ENCODE results near the gene RNU2-63P. TPM values are rescaled to one million over a fixed set of nuclear protein-coding genes. Genes with fewer than 3 reads are reported as not detected.
"Not testable (repeated sequence)": the region's sequence is repeated elsewhere in the genome, so short reads cannot be mapped to it uniquely, and the experiment has no call there.

The RNU2-63P gene
- polyA plus RNA-seq, 4 donors: 0.81 TPM; not detected in 3

DNA sequence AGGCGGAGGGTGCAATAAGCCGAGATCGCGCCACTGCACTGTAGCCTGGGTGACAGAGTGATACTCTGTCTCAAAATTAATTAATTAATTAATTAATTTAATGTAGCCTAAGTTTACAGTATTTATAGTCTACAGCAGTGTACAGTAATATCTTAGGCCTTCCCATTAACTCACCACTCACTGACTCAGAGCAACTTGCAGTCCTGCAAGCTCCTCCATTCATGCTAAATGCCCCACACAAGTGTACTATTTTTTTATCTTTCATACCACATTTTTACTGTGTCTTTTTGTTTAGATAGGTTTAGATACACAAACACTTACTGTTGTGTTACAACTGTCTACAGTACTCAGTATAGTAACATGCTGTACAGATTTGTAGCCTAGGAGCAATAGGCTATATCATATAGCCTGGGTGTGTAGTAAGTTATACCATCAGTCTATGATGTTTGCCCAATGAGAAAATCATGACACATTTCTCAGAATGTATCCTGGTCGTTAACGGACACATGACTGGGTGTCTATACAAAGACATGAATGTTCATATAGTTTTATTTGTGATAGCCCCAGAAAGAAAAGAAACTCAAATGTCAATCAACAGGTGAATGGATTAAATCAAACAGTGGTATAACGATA lies 15.8 kb upstream of the RNU2-63P start:
- DNase-seq (ENCODE audit: low read depth in 4 of 4, low spot score in 3 of 4): no peak

DNA sequence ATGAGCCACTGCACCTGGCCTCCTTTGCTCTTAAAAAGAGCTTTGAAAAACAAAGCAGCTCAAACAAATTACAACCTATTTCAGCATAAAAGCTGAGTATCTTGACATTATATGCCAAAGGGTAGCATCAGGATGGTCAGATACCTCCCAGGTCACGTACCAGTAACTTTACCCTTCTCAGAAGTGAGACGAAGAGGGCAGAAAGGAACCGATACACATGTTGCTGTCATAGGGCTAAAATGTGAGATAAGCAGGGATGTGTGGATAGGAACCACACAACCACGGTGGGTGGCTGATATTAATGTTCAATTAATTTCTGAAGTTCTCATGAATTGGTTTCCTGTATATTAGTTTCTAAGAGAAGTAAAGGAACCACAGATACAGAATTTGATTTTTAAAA lies 12.6 kb upstream of the RNU2-63P start:
- DNase-seq (ENCODE audit: low read depth in 4 of 4, low spot score in 3 of 4): no peak

DNA sequence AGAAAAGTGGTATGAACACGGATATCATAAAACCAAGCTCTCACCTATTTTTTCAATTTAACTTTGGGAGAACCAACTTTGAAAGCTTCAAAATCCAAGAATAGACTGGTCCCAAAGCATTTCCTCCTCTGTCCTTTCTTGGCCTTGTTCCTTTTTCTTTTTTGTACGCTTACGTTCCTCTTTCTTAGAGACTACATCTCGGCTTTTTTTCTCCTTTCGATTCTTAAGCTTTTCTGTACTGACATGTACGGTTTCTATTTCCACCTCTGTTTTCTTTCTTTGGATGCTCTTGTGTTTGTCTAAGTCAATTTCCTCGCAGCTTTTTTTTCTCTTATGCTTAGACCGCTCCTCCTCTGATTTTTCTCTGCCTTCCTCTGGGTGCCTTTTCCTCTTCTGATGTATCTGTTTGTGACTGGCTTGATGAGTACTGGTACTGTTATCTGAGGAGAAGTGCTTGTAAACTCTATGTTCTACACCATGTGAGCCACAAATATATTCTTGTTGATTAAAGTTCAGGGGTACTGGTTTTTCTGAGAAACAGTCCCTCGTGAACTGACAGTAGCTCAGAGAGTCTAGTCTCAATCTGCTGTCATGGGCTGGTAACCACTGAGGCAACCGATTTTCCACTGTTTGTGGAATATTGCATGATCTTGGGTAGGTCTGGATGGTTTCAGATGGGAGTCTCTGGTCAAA lies 11.5 kb upstream of the RNU2-63P start:
- DNase-seq (ENCODE audit: low read depth in 4 of 4, low spot score in 3 of 4): no peak

DNA sequence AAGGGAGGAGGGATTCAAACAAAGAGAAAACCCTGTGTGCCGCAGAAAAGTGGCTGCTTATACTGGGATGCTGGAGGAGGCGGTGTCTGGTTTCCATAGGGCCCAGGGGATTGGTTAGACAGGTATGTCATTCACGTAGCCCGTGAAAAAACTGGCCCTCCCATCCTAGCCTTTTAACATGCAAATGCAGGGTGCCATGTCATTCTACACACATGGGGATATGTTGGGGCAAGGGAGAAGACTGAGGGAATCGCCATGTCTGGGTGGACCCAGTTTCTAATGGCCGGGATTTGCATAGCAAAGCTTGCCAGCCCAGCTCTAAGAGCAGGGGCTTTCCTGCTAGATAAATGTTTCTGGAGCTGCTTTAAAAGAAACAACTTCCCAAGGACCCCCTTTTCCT lies 8.2 kb upstream of the RNU2-63P start:
- DNase-seq (ENCODE audit: low read depth in 4 of 4, low spot score in 3 of 4): no peak

DNA sequence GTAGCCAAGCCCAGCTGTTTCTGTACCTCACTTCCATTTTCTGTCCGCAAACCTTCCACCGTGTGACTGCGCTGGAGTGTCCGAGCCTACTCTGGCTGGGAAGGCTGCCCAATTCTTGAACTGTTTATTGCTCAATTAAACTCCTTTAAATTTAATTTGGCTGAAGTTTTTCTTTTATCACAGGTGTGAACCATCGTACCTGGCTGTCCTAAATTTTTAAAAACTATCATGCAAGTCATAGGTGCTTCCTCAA lies 6.2 kb upstream of the RNU2-63P start:
- no peak for DNase-seq (ENCODE audit: low read depth in 4 of 4, low spot score in 3 of 4)

DNA sequence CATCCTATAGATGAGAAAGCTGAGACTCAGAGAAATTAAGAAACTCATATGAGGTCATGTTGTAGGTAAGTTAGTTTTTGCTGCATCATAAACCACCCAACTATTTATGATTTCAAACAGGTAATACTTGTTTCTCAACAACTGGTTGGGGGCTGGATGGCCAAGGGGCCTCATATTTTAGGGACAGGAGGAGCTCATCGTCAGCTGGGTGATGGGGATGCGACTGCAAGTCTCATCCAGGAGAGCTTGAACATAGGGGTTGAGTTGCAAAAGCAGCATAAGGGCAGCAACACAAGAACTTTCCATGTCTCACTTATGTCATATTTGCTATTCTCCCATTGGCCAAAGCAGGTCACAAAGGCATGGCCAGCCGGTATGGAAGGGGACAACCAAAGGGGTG lies 3.6 kb upstream of the RNU2-63P start:
- no peak for DNase-seq (ENCODE audit: low read depth in 4 of 4, low spot score in 3 of 4)

DNA sequence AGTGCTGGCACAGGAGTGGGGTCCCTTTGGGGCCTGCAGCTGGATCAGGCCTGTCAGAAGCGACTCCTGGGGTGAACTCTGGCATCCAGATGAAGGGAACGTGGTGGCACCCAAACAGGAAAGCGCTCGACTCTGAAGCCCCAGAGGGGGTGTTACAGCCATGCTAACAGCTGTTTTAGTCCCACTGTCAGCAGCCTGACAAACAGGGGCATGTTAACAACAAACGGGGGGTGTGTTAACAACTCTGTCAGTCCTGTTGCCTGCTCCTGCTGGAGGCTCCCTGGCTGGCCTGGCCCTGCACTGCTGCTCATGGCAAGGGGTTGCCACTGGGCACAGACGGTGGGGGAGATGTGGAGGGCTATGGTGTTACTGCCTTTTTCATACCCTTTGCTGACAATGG lies 2.6 kb upstream of the RNU2-63P start:
- no peak for DNase-seq (ENCODE audit: low read depth in 4 of 4, low spot score in 3 of 4)

DNA sequence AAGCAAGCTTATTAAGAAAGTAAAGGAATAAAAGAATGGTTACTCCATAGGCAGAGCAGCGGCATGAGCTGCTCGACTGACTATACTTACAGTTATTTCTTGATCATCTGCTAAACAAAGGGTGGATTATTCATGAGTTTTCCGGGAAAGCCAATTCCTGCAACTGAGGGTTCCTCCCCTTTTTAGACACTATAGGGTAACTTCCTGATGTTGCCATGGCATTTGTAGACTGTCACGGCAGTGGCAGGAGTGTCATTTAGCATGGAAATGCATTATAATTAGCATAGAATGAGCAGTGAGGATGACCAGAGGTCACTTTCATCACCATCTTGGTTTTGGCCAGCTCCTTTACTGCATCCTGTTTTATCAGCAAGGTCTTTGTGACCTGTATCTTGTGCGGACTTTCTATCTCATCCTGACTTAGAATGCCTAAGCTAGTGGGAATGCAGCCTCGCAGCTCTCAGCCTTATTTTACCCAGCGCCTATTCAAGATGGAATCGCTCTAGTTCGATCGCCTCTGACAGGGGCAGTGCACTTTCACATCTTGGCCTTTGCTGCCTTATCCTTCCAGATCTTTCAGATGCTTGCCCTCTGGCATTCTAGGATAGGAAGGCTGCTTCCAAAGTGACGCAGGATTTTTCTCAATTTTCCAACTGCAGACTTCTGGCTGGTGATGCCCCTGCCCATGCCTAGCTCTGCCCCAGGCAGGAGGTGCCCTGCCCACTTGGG lies 1.9 kb upstream of the RNU2-63P start:
- DNase-seq (ENCODE audit: low read depth in 4 of 4, low spot score in 3 of 4): not testable (repeated sequence)

DNA sequence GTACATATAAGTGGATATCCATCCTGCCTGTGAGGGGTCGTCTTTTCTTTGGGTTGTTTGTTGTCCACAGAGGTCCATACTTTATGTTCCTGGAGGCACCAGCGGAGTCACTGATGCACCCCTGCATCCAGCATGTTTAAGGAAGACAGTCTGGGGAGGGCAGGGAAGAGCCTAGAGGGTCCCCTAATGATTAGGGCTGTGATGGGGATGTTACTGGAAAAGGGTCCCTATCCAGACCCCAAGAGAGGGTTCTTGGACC lies 1.4 kb upstream of the RNU2-63P start:
- not testable (repeated sequence) for DNase-seq (ENCODE audit: low read depth in 4 of 4, low spot score in 3 of 4)

DNA sequence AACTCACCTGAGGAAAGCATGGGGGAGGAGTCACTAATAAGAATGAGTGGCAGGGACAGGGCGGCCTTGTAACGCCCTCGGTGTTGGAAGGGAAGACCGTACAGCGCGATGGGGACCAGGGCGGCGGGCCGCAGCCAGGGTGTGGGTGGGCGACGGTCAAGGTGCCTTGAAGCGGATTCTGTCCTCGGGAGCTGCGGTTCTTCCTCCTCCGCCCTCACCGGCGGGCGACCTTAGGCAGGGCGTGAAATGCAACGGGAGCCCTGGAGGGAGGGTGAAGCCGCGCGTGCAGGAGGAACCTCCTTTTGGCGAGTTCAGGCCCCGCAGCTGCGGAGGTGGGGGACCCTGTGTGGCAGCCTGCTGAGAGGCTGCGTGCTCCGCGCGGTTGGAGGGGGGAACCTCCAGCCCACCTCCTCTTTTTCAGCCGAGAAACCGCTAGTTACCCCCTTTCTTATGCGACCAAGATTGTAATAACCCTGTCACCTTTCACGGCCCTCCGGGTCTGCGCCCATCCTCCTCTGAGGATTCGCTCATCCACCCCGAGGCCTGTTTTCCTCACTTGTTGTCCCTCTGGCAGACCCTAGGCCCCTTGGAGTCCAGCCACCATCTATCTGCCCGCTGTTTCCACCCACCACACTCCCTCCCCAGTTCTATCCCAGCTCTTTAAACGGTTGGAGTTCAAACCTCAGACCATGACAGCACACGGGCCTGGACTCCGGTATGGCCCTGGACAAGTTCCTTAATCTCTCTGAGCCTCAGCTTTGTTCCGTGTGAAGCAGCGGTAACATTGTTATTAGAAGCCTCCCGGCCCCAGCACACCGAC lies 823 bp upstream of the RNU2-63P start:
- DNase-seq (ENCODE audit: low read depth in 4 of 4, low spot score in 3 of 4): no peak

DNA sequence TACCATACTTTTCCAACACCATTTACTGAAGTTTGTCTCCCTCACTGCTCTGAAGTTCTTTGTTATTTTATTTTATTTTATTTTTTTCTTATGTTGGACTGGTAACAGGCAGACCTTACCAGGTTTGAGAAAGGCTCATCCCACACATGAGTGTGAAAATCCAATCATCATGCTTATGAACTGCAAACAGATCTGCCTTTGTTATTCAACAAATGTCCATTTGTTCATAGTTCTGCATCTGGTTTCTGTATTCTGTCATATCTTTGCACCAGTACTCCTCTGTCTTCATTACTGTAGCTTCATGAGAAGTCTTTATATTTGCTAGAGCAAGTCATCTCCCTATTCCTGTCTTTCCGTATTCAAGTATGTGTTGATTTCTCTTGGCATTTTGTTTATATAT lies 5.3 kb downstream of the RNU2-63P start:
- no peak for DNase-seq (ENCODE audit: low read depth in 4 of 4, low spot score in 3 of 4)

DNA sequence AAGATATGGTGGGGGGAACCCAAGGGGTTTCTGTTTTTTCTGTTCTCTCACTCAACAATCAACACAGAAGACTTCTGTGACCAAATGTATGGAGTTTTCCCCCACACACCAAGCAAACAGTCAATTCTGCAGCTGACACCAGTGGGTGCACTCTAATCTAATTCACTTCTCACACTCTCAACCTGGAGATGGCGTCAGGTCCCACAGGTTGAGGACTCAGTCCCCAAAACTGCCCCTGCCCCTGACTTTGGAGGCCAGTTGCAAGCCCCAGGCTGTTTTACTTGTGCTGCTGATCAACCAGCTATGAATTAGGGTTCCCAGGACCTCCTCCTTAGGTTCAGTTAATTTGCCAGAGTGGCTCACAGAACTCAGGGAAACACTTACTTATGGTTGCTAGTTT lies 6.2 kb downstream of the RNU2-63P start:
- no peak for DNase-seq (ENCODE audit: low read depth in 4 of 4, low spot score in 3 of 4)

DNA sequence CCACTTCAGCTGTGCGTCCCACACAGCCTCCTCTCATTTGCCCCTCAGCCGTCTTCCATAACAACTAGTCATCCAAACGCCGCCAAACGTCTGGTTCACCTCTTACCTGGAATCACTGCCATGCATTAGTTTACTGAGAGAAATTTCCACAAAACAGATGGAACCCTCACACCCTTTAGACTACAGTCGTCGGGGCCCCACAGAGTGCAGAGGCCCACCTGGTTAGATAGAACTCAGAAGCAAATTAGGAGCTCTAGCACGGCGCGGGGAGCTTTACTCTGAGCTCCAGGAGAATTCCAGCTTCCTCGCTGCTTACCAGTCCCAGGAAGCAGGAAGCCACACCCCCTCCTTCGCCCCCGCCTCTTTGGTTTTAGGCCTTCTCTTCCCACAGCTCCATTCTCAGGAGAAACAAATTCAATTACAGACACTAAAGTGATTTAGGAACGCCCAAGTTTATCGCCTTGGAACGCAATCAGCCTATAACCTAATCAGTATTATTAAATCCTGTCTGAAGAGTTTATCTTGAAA lies 9.4 kb downstream of the RNU2-63P start:
- DNase-seq (ENCODE audit: low read depth in 4 of 4, low spot score in 3 of 4): no peak

DNA sequence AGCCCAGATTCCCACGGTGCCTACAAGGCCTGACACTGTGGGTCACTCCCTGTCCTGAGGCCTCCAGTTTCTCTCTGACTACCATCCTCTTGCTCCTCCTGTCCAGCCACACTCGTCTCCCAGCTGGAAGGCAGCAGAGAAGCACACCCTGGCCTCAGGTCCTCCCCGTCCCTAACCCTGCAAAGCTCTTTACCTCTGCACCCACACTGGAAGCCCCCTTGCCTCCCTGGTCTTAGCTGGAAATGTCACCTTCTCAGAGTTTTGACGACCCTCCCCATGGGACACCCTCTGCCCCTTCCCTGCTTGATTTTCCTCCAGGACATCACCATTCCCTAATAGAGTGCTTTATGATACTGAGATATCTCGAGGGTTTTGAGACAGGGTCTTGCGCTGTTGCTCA lies 10.6 kb downstream of the RNU2-63P start:
- DNase-seq (ENCODE audit: low read depth in 4 of 4, low spot score in 3 of 4): no peak

DNA sequence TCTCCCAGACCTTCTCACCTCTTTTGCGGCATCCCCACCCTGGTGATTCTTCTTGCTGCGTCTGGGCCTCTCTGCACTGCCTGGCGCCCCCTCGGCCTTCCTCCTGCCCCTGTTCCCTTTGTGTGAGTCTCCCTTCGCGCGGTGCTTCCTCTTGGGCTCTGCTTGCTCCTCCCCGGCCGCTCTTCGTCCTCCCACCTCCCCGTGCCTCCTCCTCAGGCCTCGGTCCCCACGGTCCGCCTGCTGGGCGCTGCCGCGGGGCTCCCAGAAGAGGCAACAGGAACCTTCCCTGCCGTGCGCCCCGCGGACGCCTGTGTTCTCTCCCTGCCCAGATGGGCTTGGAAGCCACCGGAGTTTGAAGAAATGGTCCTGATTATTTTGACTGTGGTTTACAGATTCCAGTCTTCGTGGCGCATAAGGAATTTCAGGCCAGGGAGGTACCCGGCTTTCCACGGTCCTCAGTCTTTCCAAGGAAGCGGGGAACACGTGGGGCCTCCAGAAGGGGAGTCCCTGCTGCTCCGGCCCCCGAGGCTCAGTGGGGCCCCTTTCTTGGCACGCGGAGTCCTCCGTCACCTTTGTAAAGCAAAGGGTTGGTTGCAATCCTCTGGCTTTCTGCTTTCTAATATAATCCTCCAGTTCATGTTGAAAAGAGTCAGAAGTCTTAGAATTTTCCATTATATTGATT lies 13.1 kb downstream of the RNU2-63P start:
- no peak for DNase-seq (ENCODE audit: low read depth in 4 of 4, low spot score in 3 of 4)

DNA sequence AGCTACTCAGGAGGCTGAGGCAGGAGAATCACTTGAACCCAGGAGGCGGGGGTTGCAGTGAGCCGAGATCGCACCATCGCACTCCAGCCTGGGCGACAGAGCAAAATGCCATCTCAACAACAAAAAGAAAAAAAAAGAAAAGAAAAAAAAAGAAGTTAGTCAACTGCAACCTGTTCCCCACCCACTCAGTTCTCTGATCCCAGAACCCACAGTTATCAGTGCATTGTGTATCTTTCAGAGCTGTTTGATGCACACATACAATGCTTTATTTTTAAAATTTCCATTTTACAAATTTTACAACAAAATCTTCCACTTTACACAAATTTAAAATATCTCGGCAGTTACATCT lies 14.0 kb downstream of the RNU2-63P start:
- no peak for DNase-seq (ENCODE audit: low read depth in 4 of 4, low spot score in 3 of 4)

DNA sequence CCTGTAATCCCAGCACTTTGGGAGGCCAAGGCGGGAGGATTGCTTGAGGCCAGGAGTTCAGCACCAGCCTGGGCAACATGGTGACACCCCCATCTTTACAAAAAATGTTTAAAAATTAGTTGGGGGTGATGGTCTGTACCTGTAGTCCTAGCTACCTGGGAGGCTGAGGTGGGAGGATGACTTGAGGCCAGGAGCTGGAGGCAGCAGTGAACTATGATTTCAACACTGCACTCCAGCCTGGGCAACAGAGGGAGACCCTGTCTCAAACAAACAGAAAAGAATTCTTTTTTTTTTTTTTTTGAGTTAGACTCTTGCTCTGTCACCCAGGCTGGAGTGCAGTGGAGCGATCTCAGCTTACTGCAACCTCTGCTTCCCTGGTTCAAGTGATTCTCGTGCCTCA lies 15.9 kb downstream of the RNU2-63P start:
- DNase-seq (ENCODE audit: low read depth in 4 of 4, low spot score in 3 of 4): not testable (repeated sequence)

DNA sequence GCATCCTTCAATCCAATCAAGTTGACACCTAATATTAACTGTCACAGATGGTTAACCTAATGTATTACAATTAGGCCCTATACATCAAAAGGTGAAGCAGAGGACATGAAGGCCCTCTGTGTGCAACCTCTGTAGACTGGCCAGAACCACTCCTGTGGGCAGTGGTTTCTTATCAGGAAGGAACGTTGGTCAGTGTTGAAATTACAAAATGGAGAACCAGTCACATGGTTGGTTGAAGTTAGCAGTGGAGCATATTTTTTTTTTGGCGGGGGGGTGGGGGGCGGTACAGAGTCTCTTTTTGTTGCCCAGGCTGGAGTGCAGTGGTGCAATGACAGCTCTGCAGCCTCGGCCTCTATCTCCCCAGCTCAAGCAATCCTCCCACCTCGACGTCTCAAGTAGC lies 19.8 kb downstream of the RNU2-63P start:
- no peak for DNase-seq (ENCODE audit: low read depth in 4 of 4, low spot score in 3 of 4)

DNA sequence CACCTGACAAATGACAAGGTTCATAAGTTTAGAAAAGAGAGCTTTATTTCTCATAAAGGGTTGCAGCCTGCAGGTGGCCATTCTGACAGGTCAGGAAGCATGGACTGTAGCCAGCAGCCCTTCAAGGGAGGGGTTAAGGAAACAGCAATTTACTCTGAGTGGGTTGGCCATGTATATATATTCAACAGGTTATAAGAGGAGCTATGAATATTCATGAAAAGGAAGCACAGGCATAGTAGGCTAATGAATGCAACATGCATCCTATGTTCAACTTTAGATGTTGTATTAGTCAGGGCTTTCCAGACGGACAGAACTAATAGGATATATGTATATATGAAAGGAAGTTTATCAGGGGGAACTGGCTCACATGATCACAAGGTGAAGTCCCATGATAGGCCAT lies 20.6 kb downstream of the RNU2-63P start:
- no peak for DNase-seq (ENCODE audit: low read depth in 4 of 4, low spot score in 3 of 4)

DNA sequence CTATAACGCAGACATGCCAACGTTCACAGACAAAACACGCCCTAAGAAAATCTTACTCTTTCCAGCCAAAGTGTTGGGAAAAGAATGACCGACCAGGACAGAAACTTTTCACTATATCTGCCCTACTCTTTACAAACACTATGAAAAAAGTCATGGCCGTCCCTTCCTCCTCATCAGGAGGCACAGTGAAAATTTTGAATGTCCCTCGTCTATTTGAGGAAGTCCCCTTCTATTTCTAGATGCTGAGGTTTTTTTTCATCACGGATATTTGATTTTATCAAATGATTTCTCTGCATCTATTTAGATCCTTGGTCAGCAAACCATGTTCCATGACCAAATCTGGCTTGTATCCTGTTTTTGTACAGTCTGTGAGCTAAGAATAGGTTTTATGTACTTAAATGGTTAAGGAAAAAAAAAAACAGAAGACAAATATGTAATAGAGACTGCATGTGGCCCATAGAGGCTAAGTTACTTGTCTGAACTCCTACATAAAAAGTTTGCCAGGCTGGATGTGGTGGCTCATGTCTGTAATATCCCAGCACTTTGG lies 22.0 kb downstream of the RNU2-63P start:
- DNase-seq (ENCODE audit: low read depth in 4 of 4, low spot score in 3 of 4): not testable (repeated sequence)

DNA sequence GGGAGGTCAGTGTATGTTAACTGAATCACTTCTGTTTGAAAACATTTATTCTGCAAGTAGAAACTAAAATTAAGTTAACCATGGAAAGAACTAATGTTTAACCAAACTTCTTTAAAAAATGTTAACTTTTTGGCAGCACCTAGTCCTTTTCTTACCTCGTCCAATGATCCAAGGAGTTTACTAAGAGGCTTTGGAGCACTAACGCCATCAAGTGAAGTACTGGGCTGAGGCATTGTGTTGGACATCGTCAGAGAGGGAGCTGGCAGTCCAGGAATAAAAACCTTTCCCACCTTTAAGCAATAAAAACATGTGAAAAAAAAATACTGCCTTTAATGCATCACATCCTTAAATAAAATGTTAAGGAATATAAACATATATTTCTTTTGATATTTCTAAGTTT lies 23.8 kb downstream of the RNU2-63P start:
- DNase-seq (ENCODE audit: low read depth in 4 of 4, low spot score in 3 of 4): not testable (repeated sequence)

Measured in left renal pelvis (tissue), 4 donors.